ENCODE results near the gene TMEM225B. TPM values are rescaled to one million over a fixed set of nuclear protein-coding genes. Genes with fewer than 3 reads are reported as not detected.
"Not testable (repeated sequence)": the region's sequence is repeated elsewhere in the genome, so short reads cannot be mapped to it uniquely, and the experiment has no call there.

TMEM225B gene
- total and polyA plus RNA-seq, 9 donors = 0.25 to 3.5 (median 1.2) TPM

- TF ChIP-seq, protein P1, sequence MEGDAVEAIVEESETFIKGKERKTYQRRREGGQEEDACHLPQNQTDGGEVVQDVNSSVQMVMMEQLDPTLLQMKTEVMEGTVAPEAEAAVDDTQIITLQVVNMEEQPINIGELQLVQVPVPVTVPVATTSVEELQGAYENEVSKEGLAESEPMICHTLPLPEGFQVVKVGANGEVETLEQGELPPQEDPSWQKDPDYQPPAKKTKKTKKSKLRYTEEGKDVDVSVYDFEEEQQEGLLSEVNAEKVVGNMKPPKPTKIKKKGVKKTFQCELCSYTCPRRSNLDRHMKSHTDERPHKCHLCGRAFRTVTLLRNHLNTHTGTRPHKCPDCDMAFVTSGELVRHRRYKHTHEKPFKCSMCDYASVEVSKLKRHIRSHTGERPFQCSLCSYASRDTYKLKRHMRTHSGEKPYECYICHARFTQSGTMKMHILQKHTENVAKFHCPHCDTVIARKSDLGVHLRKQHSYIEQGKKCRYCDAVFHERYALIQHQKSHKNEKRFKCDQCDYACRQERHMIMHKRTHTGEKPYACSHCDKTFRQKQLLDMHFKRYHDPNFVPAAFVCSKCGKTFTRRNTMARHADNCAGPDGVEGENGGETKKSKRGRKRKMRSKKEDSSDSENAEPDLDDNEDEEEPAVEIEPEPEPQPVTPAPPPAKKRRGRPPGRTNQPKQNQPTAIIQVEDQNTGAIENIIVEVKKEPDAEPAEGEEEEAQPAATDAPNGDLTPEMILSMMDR (IDR thresholded peaks at IDR 0.05) = no peak
- TF ChIP-seq EP300 (IDR thresholded peaks at IDR 0.05) = no peak
- no peak for TF ChIP-seq POLR2A (IDR thresholded peaks at IDR 0.05)
- H3K4me1 ChIP-seq (ENCODE audit: insufficient read depth) = peaks cover 1% of the 10 kb centered on the region
- 76 to 80% (median 77%) methylated on average over 9 of the region's 9 CpGs for WGBS, 3 donors
- DNase-seq = no peak
- no peak overlapping the region for H3K4me3 ChIP-seq
- H3K27ac ChIP-seq = no peak overlapping the region
- no peaks in the 10 kb centered on the region for H3K9me3 ChIP-seq
- H3K27me3 ChIP-seq = no peaks in the 10 kb centered on the region
- intact Hi-C loops (cut with DNase I) = no loop called here
- no peaks in the 10 kb centered on the region for H3K36me3 ChIP-seq
These were observed 35.8 kb upstream of the TMEM225B start for GRCh38 chr7:99562114-99562784.

GRCh38 chr7:99562832-99563231 lies 35.2 kb upstream of the TMEM225B start:
- H3K4me1 ChIP-seq (ENCODE audit: insufficient read depth) = peaks cover 1% of the 10 kb centered on the region
- DNase-seq = no peak
- no peaks in the 10 kb centered on the region for H3K36me3 ChIP-seq
- H3K27ac ChIP-seq = no peak overlapping the region
- no peaks in the 10 kb centered on the region for H3K27me3 ChIP-seq
- intact Hi-C loops (cut with DNase I) = no loop called here
- TF ChIP-seq, protein P1 (IDR thresholded peaks at IDR 0.05) = no peak
- no peak for TF ChIP-seq POLR2A (IDR thresholded peaks at IDR 0.05)
- TF ChIP-seq EP300 (IDR thresholded peaks at IDR 0.05) = no peak
- WGBS, 3 donors = 12 to 30% (median 23%) methylated on average over 2 of the region's 2 CpGs
- H3K9me3 ChIP-seq = no peaks in the 10 kb centered on the region
- no peak overlapping the region for H3K4me3 ChIP-seq

GRCh38 chr7:99563650-99564049 lies 34.4 kb upstream of the TMEM225B start:
- no peaks in the 10 kb centered on the region for H3K36me3 ChIP-seq
- intact Hi-C loops (cut with DNase I) = no loop called here
- 78 to 84% (median 80%) methylated on average over 10 of the region's 10 CpGs for WGBS, 3 donors

DNA sequence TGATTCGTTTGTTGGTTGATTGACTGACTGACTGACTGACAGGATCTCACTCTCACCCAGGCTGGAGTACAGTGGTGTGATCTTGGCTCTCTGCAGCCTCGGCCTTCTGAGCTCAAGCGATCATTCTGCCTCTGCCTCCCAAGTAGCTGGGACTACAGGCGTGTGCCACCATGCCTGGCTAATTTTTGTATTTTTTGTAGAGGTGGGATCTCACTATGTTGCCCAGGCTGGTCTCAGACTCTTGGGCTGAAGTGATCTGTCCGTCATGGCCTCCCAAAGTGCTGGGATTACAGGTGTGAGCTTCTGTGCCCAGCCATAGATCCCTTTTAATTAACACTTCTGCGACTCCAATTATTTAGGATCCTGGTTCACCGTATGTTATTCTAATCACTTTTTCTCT lies 29.3 kb upstream of the TMEM225B start:
- WGBS, 3 donors = 95 to 98% (median 95%) methylated on average over 7 of the region's 7 CpGs
- H3K4me1 ChIP-seq (ENCODE audit: insufficient read depth); H3K36me3 ChIP-seq; H3K4me3 ChIP-seq; H3K27ac ChIP-seq; H3K9me3 ChIP-seq; H3K27me3 ChIP-seq; DNase-seq; intact Hi-C loops (cut with DNase I): not testable (repeated sequence)

More at GRCh38 chr7:99563650-99564049, 34.4 kb upstream of the TMEM225B start:
- Histone ChIP-seq H3K9me3 (no peaks in the 10 kb centered on the region), H3K27ac (no peak overlapping the region), H3K4me1 (ENCODE audit: insufficient read depth) (peaks cover 1% of the 10 kb centered on the region), H3K4me3 (no peak overlapping the region), H3K27me3 (no peaks in the 10 kb centered on the region)
- TF ChIP-seq, protein P1 (IDR thresholded peaks at IDR 0.05) = no peak
- TF ChIP-seq POLR2A (IDR thresholded peaks at IDR 0.05) = no peak
- no peak for TF ChIP-seq EP300 (IDR thresholded peaks at IDR 0.05)
- no peak for DNase-seq

DNA sequence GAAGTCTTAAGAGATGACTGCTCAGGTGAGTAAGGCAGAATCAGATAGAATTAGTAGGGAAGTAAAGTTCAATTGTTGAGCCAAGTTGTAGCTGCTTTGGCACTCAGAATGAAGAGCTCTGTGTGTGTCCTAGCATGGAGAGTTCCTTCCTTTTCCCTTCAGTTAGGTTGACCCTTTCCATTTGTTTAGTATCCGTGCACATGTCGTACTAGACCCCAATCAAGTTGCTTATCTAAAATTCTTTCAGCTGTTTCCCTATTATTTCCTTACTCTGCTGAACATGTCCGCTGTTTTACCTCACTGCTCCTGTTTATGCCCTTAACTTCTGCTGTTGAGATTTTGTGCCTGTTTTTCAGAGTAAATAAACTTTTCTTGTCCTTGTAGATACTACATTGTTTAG lies 26.3 kb upstream of the TMEM225B start:
- DNase-seq = no peak
- intact Hi-C loops (cut with DNase I) = no loop called here
- no peak overlapping the region for H3K4me3 ChIP-seq
- 26 to 62% (median 45%) methylated on average over 3 of the region's 3 CpGs for WGBS, 3 donors
- no peak overlapping the region for H3K27ac ChIP-seq
- H3K36me3 ChIP-seq = no peaks in the 10 kb centered on the region
- TF ChIP-seq EP300 (IDR thresholded peaks at IDR 0.05) (no peak), POLR2A (IDR thresholded peaks at IDR 0.05) (no peak)
- TF ChIP-seq, protein P1 (IDR thresholded peaks at IDR 0.05) = no peak
- no peaks in the 10 kb centered on the region for H3K27me3 ChIP-seq
- H3K9me3 ChIP-seq = no peaks in the 10 kb centered on the region
- peaks cover 1% of the 10 kb centered on the region for H3K4me1 ChIP-seq (ENCODE audit: insufficient read depth)

All from ovary (tissue), 9 donors.